T-cell (primary cell): ENCODE measurements around the gene IWS1. TPM values are rescaled to one million over a fixed set of nuclear protein-coding genes. Genes with fewer than 3 reads are reported as not detected.

Source experiments
- ATAC-seq, 4 experiments: fragments of 200-7000 bp in 3 of 4; fragments of 150-1000 bp in 1 of 4; cut with Tn5 transposase; replicated peaks in 1 of 4; 1 replicate in 3 of 4; 2 replicates in 1 of 4; pipeline ENCODE4 v1.10.0; 2021; ENCODE audit warnings: moderate library complexity in 3 of 4, mild to moderate bottlenecking in 2 of 4, moderate number of reproducible peaks in 1 of 4
- CTCF ChIA-PET, 2 donors: fragments of 300-600 bp; sonication (Branson Sonifier 250); formaldehyde crosslinking; loops; one replicate each; lab custom pipeline; 2022; ENCODE audit warnings: antibody characterized with exemption in 2 of 2; lab: Charles Lee
- POLR2A ChIA-PET, 2 donors: fragments of 300-600 bp; sonication (Branson Sonifier 250); formaldehyde crosslinking; loops; one replicate each; lab custom pipeline; 2022; ENCODE audit warnings: antibody characterized with exemption in 2 of 2; lab: Charles Lee
- DNase-seq, 35 experiments: peaks; one replicate each; pipeline versions ENCODE4 v3.0.0 to v3.0.0-alpha.2; 2013 to 2023
- H3K27ac ChIP-seq: one replicate; pipeline ENCODE4 v1.5.1; 2013; ENCODE audit warnings: low read length
- H3K27me3 ChIP-seq, 2 experiments: replicated peaks in 1 of 2; 1 replicate in 1 of 2; 2 replicates in 1 of 2; pipeline versions ENCODE4 v1.6.1 to v1.7.0; 2013; ENCODE audit warnings: low read length in 1 of 2, mixed read lengths in 1 of 2; ENCODE audit not compliant: control insufficient read depth in 2 of 2, insufficient read depth in 2 of 2; ENCODE audit errors: extremely low read depth in 1 of 2
- H3K36me3 ChIP-seq, 2 donors: 1 replicate in 1 of 2; 2 replicates in 1 of 2; pipeline versions ENCODE4 v1.6.1 to v1.7.0; 2013; ENCODE audit warnings: low read length in 1 of 2; ENCODE audit not compliant: control insufficient read depth in 2 of 2, insufficient read depth in 1 of 2; ENCODE audit errors: extremely low read depth in 1 of 2
- H3K4me1 ChIP-seq, 2 experiments: 1 replicate in 1 of 2; 2 replicates in 1 of 2; pipeline versions ENCODE4 v1.6.1 to v1.7.0; 2013; ENCODE audit warnings: low read length in 2 of 2, mixed read lengths in 1 of 2; ENCODE audit not compliant: insufficient read depth in 2 of 2, control insufficient read depth in 1 of 2; ENCODE audit errors: extremely low read depth in 1 of 2
- H3K4me3 ChIP-seq, 2 donors: 1 replicate in 1 of 2; 2 replicates in 1 of 2; pipeline versions ENCODE4 v1.5.1 to v1.7.0; 2013; ENCODE audit warnings: mild to moderate bottlenecking in 2 of 2, low read length in 1 of 2, moderate library complexity in 1 of 2; ENCODE audit not compliant: control insufficient read depth in 1 of 2; ENCODE audit errors: extremely low read depth in 1 of 2
- H3K9me3 ChIP-seq: 2 replicates; pipeline ENCODE4 v1.7.0; 2013
- H3K27ac Mint-ChIP-seq, 2 donors: one replicate each; pipeline ENCODE4 v1.8.0; 2020 to 2021; ENCODE audit warnings: mild to moderate bottlenecking in 2 of 2, mixed read lengths in 2 of 2
- H3K27me3 Mint-ChIP-seq, 2 donors: one replicate each; pipeline ENCODE4 v1.8.0; 2021 to 2022; ENCODE audit warnings: mixed read lengths in 2 of 2
- H3K36me3 Mint-ChIP-seq: one replicate; pipeline ENCODE4 v1.8.0; 2021; ENCODE audit warnings: mixed read lengths
- H3K4me1 Mint-ChIP-seq, 3 donors: one replicate each; pipeline ENCODE4 v1.8.0; 2020 to 2022; ENCODE audit warnings: mixed read lengths in 3 of 3, mild to moderate bottlenecking in 1 of 3
- H3K4me3 Mint-ChIP-seq, 3 donors: one replicate each; pipeline ENCODE4 v1.8.0; 2020 to 2022; ENCODE audit warnings: mild to moderate bottlenecking in 3 of 3, mixed read lengths in 3 of 3, moderate library complexity in 3 of 3
- H3K9me3 Mint-ChIP-seq, 3 donors: one replicate each; pipeline ENCODE4 v1.8.0; 2020 to 2022; ENCODE audit warnings: mixed read lengths in 3 of 3
- WGBS: methylation state at CpG from one replicate; pipeline ENCODE4 v1.1.5; 2013; ENCODE audit warnings: missing lambda C conversion rate; ENCODE audit not compliant: insufficient coverage; 5-methylcytosine and 5-hydroxymethylcytosine counted together
- total RNA-seq, 35 experiments: library from RNA in 6 of 35; stranded (reverse) in 6 of 35; fragments of 120-200 nt in 1 of 35; gene quantifications; one replicate each; pipeline versions ENCODE4 v1.2.1 to v1.2.4 and lab custom pipeline; 2013 to 2026

Gene IWS1
- total RNA-seq, 5 donors from 2014 or later (not counting 1 experiment from before 2014, with no cell fraction given) = 20.8 to 47.1 (median 42.6) TPM

- peaks cover 6 to 39% of the 10 kb centered on the region in 2 donors for H3K36me3 ChIP-seq
These were observed 13.9 kb downstream of the IWS1 start for GRCh38 chr2:127512362-127512761.

GRCh38 chr2:127511917-127512316 lies 14.4 kb downstream of the IWS1 start:
- H3K9me3 Mint-ChIP-seq = no peaks in the 10 kb centered on the region
- no peak overlapping the region for H3K27ac ChIP-seq
- no peaks in the 10 kb centered on the region for H3K27me3 Mint-ChIP-seq
- peaks cover 13 to 22% of the 10 kb centered on the region in 2 experiments for H3K4me1 ChIP-seq
- no peaks in the 10 kb centered on the region for H3K27me3 ChIP-seq
- H3K36me3 Mint-ChIP-seq = peaks cover 36% of the 10 kb centered on the region
- ChIA-PET CTCF (no interaction called here), POLR2A (interaction anchor here in 1 of 2 donors (1.0 kb wide), 1 partner anchor 17 kb away, joined by 5 read pairs; no protein-coding TSS in a partner anchor)
- H3K4me3 Mint-ChIP-seq = no peak overlapping the region
- H3K9me3 ChIP-seq = no peaks in the 10 kb centered on the region
- peaks cover 94 to 97% (median 95%) of the 10 kb centered on the region in 3 donors for H3K4me1 Mint-ChIP-seq
- H3K4me3 ChIP-seq = no peak overlapping the region
- WGBS = no CpG with 5 or more reads among the region's 1 CpG
- ATAC-seq (no peak), DNase-seq (no peak)
- peaks cover 6 to 36% of the 10 kb centered on the region in 2 donors for H3K36me3 ChIP-seq
- H3K27ac Mint-ChIP-seq = peak overlapping the region in 1 of 2 donors; percentile 13

More at GRCh38 chr2:127512362-127512761, 13.9 kb downstream of the IWS1 start:
- H3K4me3 Mint-ChIP-seq = no peak overlapping the region
- ATAC-seq (no peak), DNase-seq (no peak)
- Histone ChIP-seq H3K9me3 (no peaks in the 10 kb centered on the region), H3K4me3 (no peak overlapping the region), H3K27ac (no peak overlapping the region), H3K27me3 (no peaks in the 10 kb centered on the region), H3K4me1 (peaks cover 13 to 22% of the 10 kb centered on the region in 2 experiments)
- peaks cover 40% of the 10 kb centered on the region for H3K36me3 Mint-ChIP-seq
- no peaks in the 10 kb centered on the region for H3K27me3 Mint-ChIP-seq
- H3K9me3 Mint-ChIP-seq = no peaks in the 10 kb centered on the region
- ChIA-PET CTCF (interaction anchor here in 1 of 2 donors (0.6 kb wide), 1 partner anchor 541 kb away, joined by 3 read pairs; no protein-coding TSS in a partner anchor), POLR2A (interaction anchor here in 1 of 2 donors (1.0 kb wide), 1 partner anchor 16 kb away, joined by 5 read pairs; no protein-coding TSS in a partner anchor)
- peak overlapping the region in 1 of 2 donors; percentile 9 for H3K27ac Mint-ChIP-seq
- peaks cover 97 to 100% (median 97%) of the 10 kb centered on the region in 3 donors for H3K4me1 Mint-ChIP-seq
- 100% methylated on average over 1 of the region's 4 CpGs for WGBS

DNA sequence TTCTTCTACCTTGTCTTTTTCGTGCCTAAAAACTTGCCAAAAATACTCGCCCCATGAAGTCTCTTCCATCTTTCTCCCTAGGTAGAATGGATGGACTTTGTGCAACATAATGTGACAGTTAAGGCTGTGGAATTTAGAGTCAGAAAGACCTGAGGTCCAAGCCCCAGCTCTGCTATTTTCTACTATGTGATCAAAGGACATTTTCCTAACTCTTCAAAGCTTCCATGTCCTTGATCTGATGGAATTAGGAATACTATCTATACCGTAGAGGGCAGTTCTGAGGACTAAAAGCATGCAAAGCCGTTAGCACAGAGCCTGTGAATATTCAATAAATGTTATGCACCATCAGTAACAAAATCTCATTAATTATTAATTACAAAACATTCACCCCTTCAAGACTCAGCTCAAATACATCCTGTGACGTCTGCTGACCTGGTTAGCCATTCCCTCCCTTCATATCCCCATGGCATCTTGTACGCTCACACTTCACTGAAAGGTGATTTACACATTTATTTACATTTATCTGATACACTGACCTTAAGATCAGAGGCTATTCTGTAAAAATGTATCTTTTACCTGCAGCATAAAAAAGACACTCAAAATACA lies 15.1 kb downstream of the IWS1 start:
- DNase-seq = no peak
- peaks cover 87 to 91% (median 90%) of the 10 kb centered on the region in 3 donors for H3K4me1 Mint-ChIP-seq
- H3K27ac Mint-ChIP-seq = peak overlapping the region in 1 of 2 donors; percentile 23
- peaks cover 31% of the 10 kb centered on the region for H3K36me3 Mint-ChIP-seq
- CTCF ChIA-PET = no interaction called here
- H3K27ac ChIP-seq = no peak overlapping the region
- H3K4me3 ChIP-seq = no peak overlapping the region
- no peaks in the 10 kb centered on the region for H3K27me3 Mint-ChIP-seq
- H3K9me3 ChIP-seq = no peaks in the 10 kb centered on the region
- ATAC-seq = no peak
- H3K4me1 ChIP-seq = peaks cover 13 to 22% of the 10 kb centered on the region in 2 experiments
- no peaks in the 10 kb centered on the region for H3K9me3 Mint-ChIP-seq
- H3K4me3 Mint-ChIP-seq = no peak overlapping the region
- peaks cover 6 to 30% of the 10 kb centered on the region in 2 donors for H3K36me3 ChIP-seq
- no peaks in the 10 kb centered on the region for H3K27me3 ChIP-seq
- POLR2A ChIA-PET = interaction anchor here in 1 of 2 donors (1.0 kb wide), 1 partner anchor 17 kb away, joined by 5 read pairs; no protein-coding TSS in a partner anchor
- 85% methylated on average over 2 of the region's 6 CpGs for WGBS

- ChIA-PET CTCF (interaction anchor here in 1 of 2 donors (0.6 kb wide), 1 partner anchor 349 kb away, joined by 3 read pairs; no protein-coding TSS in a partner anchor), POLR2A (no interaction called here)
- peaks cover 13 to 16% of the 10 kb centered on the region in 2 experiments for H3K4me1 ChIP-seq
- Mint-ChIP-seq H3K4me1 (peaks cover 76 to 80% (median 79%) of the 10 kb centered on the region in 3 donors), H3K36me3 (peaks cover 21% of the 10 kb centered on the region), H3K27ac (no peak overlapping the region), H3K4me3 (no peak overlapping the region), H3K27me3 (no peaks in the 10 kb centered on the region), H3K9me3 (no peaks in the 10 kb centered on the region)
- WGBS = 80% methylated on average over 1 of the region's 2 CpGs
- H3K27ac ChIP-seq = no peak overlapping the region
- DNase-seq (no peak), ATAC-seq (no peak)
- H3K4me3 ChIP-seq = no peak overlapping the region
- H3K27me3 ChIP-seq = no peaks in the 10 kb centered on the region
- no peaks in the 10 kb centered on the region for H3K9me3 ChIP-seq
- H3K36me3 ChIP-seq = peaks cover 6 to 25% of the 10 kb centered on the region in 2 donors
These were observed 16.2 kb downstream of the IWS1 start for GRCh38 chr2:127510073-127510472.

DNA sequence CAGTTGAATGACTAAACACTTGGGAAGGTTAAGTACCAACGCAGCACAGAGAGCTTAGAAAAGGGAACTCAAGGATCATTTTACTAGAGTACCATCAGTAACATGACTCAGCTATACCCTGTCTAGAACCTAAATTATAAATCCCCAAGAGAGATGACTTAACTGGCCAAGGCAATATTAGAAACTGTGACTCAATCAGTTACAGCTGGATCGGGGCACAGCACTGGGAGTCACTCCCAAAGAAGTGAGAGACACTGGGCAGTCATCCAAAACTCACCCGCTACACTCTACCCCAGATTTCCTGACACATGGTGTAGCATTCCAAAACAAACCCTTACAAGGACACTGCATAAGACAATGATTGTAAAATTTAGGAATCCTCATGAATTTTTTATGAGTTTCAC lies 17.7 kb downstream of the IWS1 start:
- peak overlapping the region in 1 of 3 donors; percentile 33 for H3K4me3 Mint-ChIP-seq
- peaks cover 64 to 71% (median 70%) of the 10 kb centered on the region in 3 donors for H3K4me1 Mint-ChIP-seq
- DNase-seq (no peak), ATAC-seq (no peak)
- POLR2A ChIA-PET = no interaction called here
- 60% methylated on average over 2 of the region's 3 CpGs for WGBS
- peak overlapping the region in 1 of 2 donors; percentile 3 for H3K27ac Mint-ChIP-seq
- H3K9me3 Mint-ChIP-seq = no peaks in the 10 kb centered on the region
- Histone ChIP-seq H3K4me3 (no peak overlapping the region), H3K27ac (no peak overlapping the region), H3K36me3 (peaks cover 6 to 25% of the 10 kb centered on the region in 2 donors), H3K4me1 (peaks cover 6 to 11% of the 10 kb centered on the region in 2 experiments), H3K9me3 (no peaks in the 10 kb centered on the region), H3K27me3 (no peaks in the 10 kb centered on the region)
- H3K36me3 Mint-ChIP-seq = peaks cover 24% of the 10 kb centered on the region
- CTCF ChIA-PET = no interaction called here
- no peaks in the 10 kb centered on the region for H3K27me3 Mint-ChIP-seq

DNA sequence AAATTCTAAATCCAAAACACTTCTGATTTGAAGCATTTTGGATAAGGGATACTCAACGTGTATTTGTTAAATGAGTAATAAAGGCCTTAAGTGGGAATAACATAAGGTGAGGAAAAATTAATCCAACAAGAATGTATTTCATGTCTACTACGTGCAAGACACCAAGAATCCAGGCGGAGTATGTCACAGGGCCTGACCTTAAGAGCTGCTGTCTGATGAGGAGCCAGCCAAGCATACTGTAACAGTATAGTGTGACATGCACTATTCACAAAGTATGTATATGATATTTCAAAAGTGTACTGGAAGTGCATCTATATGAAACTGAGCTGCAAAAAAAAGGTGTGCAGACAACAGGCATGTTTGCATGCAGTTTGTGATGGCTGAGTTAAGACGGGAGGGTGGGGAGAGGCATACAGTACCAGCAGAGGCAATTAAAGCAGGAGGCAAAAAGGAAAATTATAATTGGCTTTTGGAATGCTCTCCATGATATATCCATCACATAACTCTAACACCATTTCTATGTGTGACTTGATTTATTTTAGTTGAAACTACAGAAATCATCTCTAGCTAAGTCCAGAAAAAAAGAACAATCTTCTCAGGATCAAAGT lies 18.2 kb downstream of the IWS1 start:
- Mint-ChIP-seq H3K27me3 (no peaks in the 10 kb centered on the region), H3K4me1 (peaks cover 60 to 68% (median 68%) of the 10 kb centered on the region in 3 donors), H3K9me3 (no peaks in the 10 kb centered on the region), H3K36me3 (peaks cover 27% of the 10 kb centered on the region), H3K27ac (no peak overlapping the region), H3K4me3 (no peak overlapping the region)
- H3K27ac ChIP-seq = no peak overlapping the region
- H3K27me3 ChIP-seq = no peaks in the 10 kb centered on the region
- CTCF ChIA-PET = interaction anchor here in 1 of 2 donors (0.8 kb wide), 2 partner anchors 18 to 77 kb away, joined by 3 read pairs; partner anchors contain the start of gene IWS1
- H3K4me1 ChIP-seq = peaks cover 6% of the 10 kb centered on the region in 2 experiments
- no CpG with 5 or more reads among the region's 4 CpGs for WGBS
- H3K36me3 ChIP-seq = peaks cover 6 to 28% of the 10 kb centered on the region in 2 donors
- ATAC-seq = no peak
- no peaks in the 10 kb centered on the region for H3K9me3 ChIP-seq
- POLR2A ChIA-PET = no interaction called here
- no peak overlapping the region for H3K4me3 ChIP-seq
- DNase-seq = no peak
